ENCODE results near the gene RPS3.

DNA sequence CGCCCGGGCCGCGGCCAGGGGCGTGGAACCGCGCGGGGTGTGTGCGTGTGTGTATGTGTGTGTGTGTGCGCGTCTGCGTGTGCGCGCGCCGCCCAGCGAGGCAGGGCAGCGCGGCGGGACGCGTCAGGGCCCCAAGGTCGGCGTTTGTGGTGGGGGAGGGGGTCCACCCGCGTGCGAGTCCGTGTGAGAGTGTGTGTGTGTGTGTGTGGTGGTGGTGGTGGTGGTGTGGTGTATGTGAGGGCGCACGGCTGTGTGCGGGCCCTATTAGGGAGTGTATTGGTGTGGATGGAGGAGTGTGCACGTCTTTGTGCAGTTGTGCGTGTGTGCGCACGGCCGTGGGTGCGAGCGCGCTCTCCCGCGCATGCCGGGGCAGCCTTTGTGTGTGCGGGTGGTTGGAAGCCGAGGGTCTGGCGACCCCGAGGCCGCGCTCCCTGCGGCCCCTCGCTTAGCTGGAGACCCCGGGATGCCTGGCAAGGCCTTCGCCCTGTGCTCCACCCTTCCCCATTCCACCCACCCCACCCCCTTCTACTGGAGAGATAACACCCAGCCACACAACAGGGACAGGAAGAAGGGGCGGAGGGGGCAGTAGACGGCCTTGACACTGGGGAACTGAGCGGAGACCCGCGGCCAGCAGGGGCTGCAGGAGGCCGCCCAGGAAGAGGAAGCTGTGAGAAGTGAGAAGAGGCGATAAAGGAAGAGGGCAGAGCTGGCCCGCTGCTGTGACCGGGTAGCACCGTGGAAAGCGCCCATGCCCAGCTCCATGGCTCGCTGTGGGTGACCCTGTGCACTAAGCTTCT, 47.3 kb upstream of the RPS3 start:
- TF ChIP-seq, protein P1, sequence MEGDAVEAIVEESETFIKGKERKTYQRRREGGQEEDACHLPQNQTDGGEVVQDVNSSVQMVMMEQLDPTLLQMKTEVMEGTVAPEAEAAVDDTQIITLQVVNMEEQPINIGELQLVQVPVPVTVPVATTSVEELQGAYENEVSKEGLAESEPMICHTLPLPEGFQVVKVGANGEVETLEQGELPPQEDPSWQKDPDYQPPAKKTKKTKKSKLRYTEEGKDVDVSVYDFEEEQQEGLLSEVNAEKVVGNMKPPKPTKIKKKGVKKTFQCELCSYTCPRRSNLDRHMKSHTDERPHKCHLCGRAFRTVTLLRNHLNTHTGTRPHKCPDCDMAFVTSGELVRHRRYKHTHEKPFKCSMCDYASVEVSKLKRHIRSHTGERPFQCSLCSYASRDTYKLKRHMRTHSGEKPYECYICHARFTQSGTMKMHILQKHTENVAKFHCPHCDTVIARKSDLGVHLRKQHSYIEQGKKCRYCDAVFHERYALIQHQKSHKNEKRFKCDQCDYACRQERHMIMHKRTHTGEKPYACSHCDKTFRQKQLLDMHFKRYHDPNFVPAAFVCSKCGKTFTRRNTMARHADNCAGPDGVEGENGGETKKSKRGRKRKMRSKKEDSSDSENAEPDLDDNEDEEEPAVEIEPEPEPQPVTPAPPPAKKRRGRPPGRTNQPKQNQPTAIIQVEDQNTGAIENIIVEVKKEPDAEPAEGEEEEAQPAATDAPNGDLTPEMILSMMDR (IDR thresholded peaks at IDR 0.05): no peak
- no peak for TF ChIP-seq POLR2A (IDR thresholded peaks at IDR 0.05)
